Esophagus (tissue), 2 donors: ENCODE data around the gene FKBP4. TPM values are rescaled to one million over a fixed set of nuclear protein-coding genes. Genes with fewer than 3 reads are reported as not detected.
A peak's percentile ranks its signal among the peaks of the same experiment; 100 is the strongest.

Experiments used
- H3K27ac ChIP-seq, 2 donors: one replicate each; pipeline ENCODE4 v1.5.1; 2013; ENCODE audit warnings: low read depth in 2 of 2, mild to moderate bottlenecking in 2 of 2, inconsistent platforms in 1 of 2, low read length in 1 of 2, moderate library complexity in 1 of 2
- H3K27me3 ChIP-seq, 2 donors: one replicate each; pipeline ENCODE4 v1.6.1; 2013; ENCODE audit warnings: low read length in 2 of 2, control low read depth in 1 of 2, mild to moderate bottlenecking in 1 of 2; ENCODE audit not compliant: insufficient read depth in 2 of 2, control insufficient read depth in 1 of 2
- H3K36me3 ChIP-seq, 2 donors: one replicate each; pipeline ENCODE4 v1.6.1; 2013; ENCODE audit warnings: low read length in 1 of 2; ENCODE audit not compliant: control insufficient read depth in 2 of 2, insufficient read depth in 2 of 2
- H3K4me1 ChIP-seq, 2 donors: one replicate each; pipeline ENCODE4 v1.6.1; 2013; ENCODE audit warnings: low read length in 1 of 2; ENCODE audit not compliant: control insufficient read depth in 2 of 2, insufficient read depth in 2 of 2
- H3K4me3 ChIP-seq, 2 donors: one replicate each; pipeline ENCODE4 v1.5.1; 2013; ENCODE audit warnings: low read length in 2 of 2, mild to moderate bottlenecking in 2 of 2, low read depth in 1 of 2, moderate library complexity in 1 of 2
- H3K9me3 ChIP-seq, 2 donors: one replicate each; pipeline ENCODE4 v1.6.1; 2013; ENCODE audit warnings: mild to moderate bottlenecking in 2 of 2, low read depth in 1 of 2, low read length in 1 of 2, moderate library complexity in 1 of 2; ENCODE audit not compliant: control insufficient read depth in 2 of 2, insufficient read depth in 1 of 2
- WGBS, 2 donors: extraction: QIAGEN DNeasy Blood & Tissue Kit; methylation state at CpG; one replicate each; pipeline ENCODE4 v1.1.7; 2013; 5-methylcytosine and 5-hydroxymethylcytosine counted together
- polyA plus RNA-seq, 2 donors: library from polyadenylated mRNA; stranded (reverse); fragments of 200-250 nt; gene quantifications; one replicate each; pipeline ENCODE4 v1.2.3, GENCODE V29; 2013
- donor health status: healthy with polysubstance abuse.
- donor health status: Bipolar disorder and iron deficiency.

Gene FKBP4
- polyA plus RNA-seq, 2 donors, result 42.0 to 56.6 TPM

DNA sequence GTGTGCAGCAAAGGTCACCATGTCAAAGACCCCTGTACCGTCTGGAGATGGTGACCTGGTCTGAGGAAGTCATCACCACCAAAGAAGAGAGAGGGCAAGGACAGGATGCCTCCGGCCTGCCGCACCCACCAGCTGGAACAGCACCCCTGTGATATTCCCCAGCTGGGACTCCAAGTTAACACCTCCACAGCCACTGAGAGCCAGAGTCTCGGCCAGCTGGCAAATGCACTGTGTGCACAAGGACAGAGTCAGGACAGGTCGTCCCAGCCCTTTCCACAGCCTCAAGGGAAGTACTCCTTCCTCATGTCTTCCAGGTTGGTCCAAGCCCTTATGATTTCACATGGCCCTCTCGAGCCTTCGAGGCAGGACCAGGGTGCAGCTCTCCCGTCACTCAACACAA is 19.3 kb upstream of the FKBP4 start:
- H3K4me1 ChIP-seq, result peaks cover 0 to 3% of the 10 kb centered on the region in 2 donors
- no peaks in the 10 kb centered on the region for H3K36me3 ChIP-seq
- H3K4me3 ChIP-seq, result no peak overlapping the region
- no peaks in the 10 kb centered on the region for H3K9me3 ChIP-seq
- H3K27me3 ChIP-seq, result no peaks in the 10 kb centered on the region
- no peak overlapping the region for H3K27ac ChIP-seq
- 74 to 77% methylated on average over 8 of the region's 8 CpGs for WGBS, 2 donors

- H3K27ac ChIP-seq, result no peak overlapping the region
- no peaks in the 10 kb centered on the region for H3K9me3 ChIP-seq
- WGBS, 2 donors, result 86 to 90% methylated on average over 20 of the region's 20 CpGs
- H3K4me3 ChIP-seq, result no peak overlapping the region
- H3K36me3 ChIP-seq, result no peaks in the 10 kb centered on the region
- peaks cover 0 to 3% of the 10 kb centered on the region in 2 donors for H3K4me1 ChIP-seq
- H3K27me3 ChIP-seq, result no peaks in the 10 kb centered on the region
These were observed 18.5 kb upstream of the FKBP4 start for GRCh38 chr12:2776129-2776806.

DNA sequence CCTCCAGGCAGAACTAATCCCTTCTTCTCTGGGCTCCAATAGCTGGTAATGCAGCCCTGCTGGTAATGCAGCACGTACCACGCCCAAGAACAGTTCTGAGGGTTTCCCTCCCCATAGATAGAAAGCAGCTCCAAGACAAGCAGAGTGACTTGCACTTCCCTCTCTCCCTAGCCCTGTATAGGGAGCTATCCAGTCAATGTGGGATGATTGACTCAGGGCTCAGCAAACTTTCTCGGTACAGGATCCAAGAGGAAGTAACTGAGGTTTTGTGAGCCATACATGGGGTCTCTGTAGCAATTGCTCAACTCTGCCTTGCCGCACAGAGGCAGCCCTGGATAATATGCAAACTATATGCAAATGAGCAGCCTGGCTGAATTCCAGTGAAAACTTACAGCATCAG is 15.5 kb upstream of the FKBP4 start:
- Histone ChIP-seq H3K9me3 (no peaks in the 10 kb centered on the region), H3K27me3 (no peaks in the 10 kb centered on the region), H3K4me3 (no peak overlapping the region), H3K4me1 (peaks cover 0 to 8% of the 10 kb centered on the region in 2 donors), H3K27ac (no peak overlapping the region), H3K36me3 (no peaks in the 10 kb centered on the region)
- 48 to 54% methylated on average over 4 of the region's 4 CpGs for WGBS, 2 donors

GRCh38 chr12:2783936-2784600 is 10.7 kb upstream of the FKBP4 start:
- Histone ChIP-seq H3K27me3 (no peaks in the 10 kb centered on the region), H3K9me3 (no peaks in the 10 kb centered on the region), H3K4me3 (no peak overlapping the region), H3K27ac (no peak overlapping the region), H3K4me1 (peaks cover 0 to 6% of the 10 kb centered on the region in 2 donors), H3K36me3 (no peaks in the 10 kb centered on the region)
- 12 to 15% methylated on average over 25 of the region's 25 CpGs for WGBS, 2 donors

- H3K4me3 ChIP-seq, result no peak overlapping the region
- WGBS, 2 donors, result 55 to 70% methylated on average over 5 of the region's 5 CpGs
- H3K27me3 ChIP-seq, result no peaks in the 10 kb centered on the region
- no peaks in the 10 kb centered on the region for H3K9me3 ChIP-seq
- H3K36me3 ChIP-seq, result no peaks in the 10 kb centered on the region
- no peak overlapping the region for H3K27ac ChIP-seq
- peaks cover 0 to 6% of the 10 kb centered on the region in 2 donors for H3K4me1 ChIP-seq
These were observed 9.8 kb upstream of the FKBP4 start for GRCh38 chr12:2785017-2785416.

- no peaks in the 10 kb centered on the region for H3K4me1 ChIP-seq
- no peaks in the 10 kb centered on the region for H3K36me3 ChIP-seq
- whole genome bisulfite sequencing, 2 donors, result 77 to 78% methylated on average over 6 of the region's 6 CpGs
These were observed 3.7 kb upstream of the FKBP4 start for GRCh38 chr12:2791089-2791488.

GRCh38 chr12:2792671-2793500 is 1.9 kb upstream of the FKBP4 start:
- Histone ChIP-seq H3K36me3 (peaks cover 0 to 6% of the 10 kb centered on the region in 2 donors), H3K9me3 (no peaks in the 10 kb centered on the region), H3K27me3 (no peaks in the 10 kb centered on the region), H3K27ac (no peak overlapping the region), H3K4me1 (peaks cover 0 to 9% of the 10 kb centered on the region in 2 donors), H3K4me3 (no peak overlapping the region)
- 77 to 83% methylated on average over 25 of the region's 25 CpGs for WGBS, 2 donors

More at GRCh38 chr12:2791089-2791488, 3.7 kb upstream of the FKBP4 start:
- H3K27ac ChIP-seq, result no peak overlapping the region
- H3K9me3 ChIP-seq, result no peaks in the 10 kb centered on the region
- no peak overlapping the region for H3K4me3 ChIP-seq
- no peaks in the 10 kb centered on the region for H3K27me3 ChIP-seq

- Histone ChIP-seq H3K4me3 (no peak overlapping the region), H3K4me1 (peaks cover 0 to 10% of the 10 kb centered on the region in 2 donors), H3K36me3 (peaks cover 1 to 12% of the 10 kb centered on the region in 2 donors), H3K9me3 (no peaks in the 10 kb centered on the region), H3K27me3 (no peaks in the 10 kb centered on the region), H3K27ac (no peak overlapping the region)
- WGBS, 2 donors, result 96% methylated on average over 21 of the region's 21 CpGs
These were observed 1.2 kb upstream of the FKBP4 start for GRCh38 chr12:2793561-2793960.

GRCh38 chr12:2794191-2794735 is 507 bp upstream of the FKBP4 start:
- Histone ChIP-seq H3K4me3 (peak overlapping the region; percentile 78 to 86), H3K27ac (peak overlapping the region; percentile 18 to 60), H3K9me3 (no peaks in the 10 kb centered on the region), H3K27me3 (no peaks in the 10 kb centered on the region), H3K4me1 (peaks cover 0 to 13% of the 10 kb centered on the region in 2 donors), H3K36me3 (peaks cover 5 to 17% of the 10 kb centered on the region in 2 donors)
- 10 to 12% methylated on average over 45 to 49 of the region's 49 CpGs for WGBS, 2 donors
